K562 (cell line): ENCODE results near the gene PSMB11. TPM values are rescaled to one million over a fixed set of nuclear protein-coding genes. Genes with fewer than 3 reads are reported as not detected.

ENCODE experiments used
- ATAC-seq: fragments of 200-7000 bp; cut with Tn5 transposase; 3 replicates; pipeline ENCODE4 v1.9.1; 2020; ENCODE audit warnings: moderate library complexity
- BruUV-seq: library from RNA; stranded (reverse); fragments of 400-500 nt; replicated peaks from 2 replicates; lab custom pipeline; 2021; lab: Mats Ljungman, UMichigan
- CTCF ChIA-PET: fragments of 300-600 bp; formaldehyde crosslinking; extraction: SDS; loops from one replicate; lab custom pipeline; 2021; ENCODE audit warnings: low intra/inter-chr PET ratio; lab: Yijun Ruan, JAX
- POLR2A ChIA-PET: fragments of 300-600, 350-650 bp; sonication (Branson Sonifier 250); formaldehyde crosslinking; extraction: SDS; loops from one replicate; lab custom pipeline; 2021; ENCODE audit warnings: antibody characterized with exemption, inconsistent platforms; lab: Yijun Ruan, JAX
- DNase-seq, 4 experiments: peaks; one replicate each; pipeline versions ENCODE4 v3.0.0 to v3.0.0-alpha.2; 2011 to 2018; ENCODE audit warnings: low spot score in 3 of 4, mixed read lengths in 3 of 4; ENCODE audit errors: extremely low read depth in 1 of 4
- FAIRE-seq: peaks from 2 replicates; lab custom pipeline; 2011; peaks lifted over from hg19 to GRCh38; lab: Jason Lieb, UNC
- H2AFZ ChIP-seq: 2 replicates; pipeline ENCODE4 v1.6.0; 2011; ENCODE audit warnings: low read depth, low read length, control low read depth, inconsistent platforms
- H3K27ac ChIP-seq: fragments of 200-600 bp; 3 replicates; pipeline ENCODE4 v1.8.0; 2011; ENCODE audit warnings: low read depth, mild to moderate bottlenecking, control low read depth, inconsistent platforms, low read length, moderate library complexity, mixed read lengths; ENCODE audit errors: extremely low read depth
- H3K27me3 ChIP-seq, 2 experiments: fragments of 300-600 bp in 1 of 2; 2 replicates in 1 of 2; 3 replicates in 1 of 2; pipeline versions ENCODE4 v1.6.0 to v1.8.0; 2011; ENCODE audit warnings: inconsistent platforms in 2 of 2, low read length in 2 of 2, mild to moderate bottlenecking in 1 of 2, mixed read lengths in 1 of 2, moderate library complexity in 1 of 2; ENCODE audit not compliant: control insufficient read depth in 2 of 2, insufficient read depth in 2 of 2
- H3K36me3 ChIP-seq: fragments of 300-600 bp; 3 replicates; pipeline ENCODE4 v1.8.0; 2011; ENCODE audit warnings: mild to moderate bottlenecking, low read length, inconsistent platforms; ENCODE audit not compliant: control insufficient read depth, insufficient read depth
- H3K4me1 ChIP-seq, 2 experiments: fragments of 200-600 bp in 1 of 2; replicated peaks in 1 of 2; 2 replicates in 1 of 2; 3 replicates in 1 of 2; pipeline versions ENCODE4 v1.5.1 to v1.8.0; 2011; ENCODE audit warnings: inconsistent platforms in 2 of 2, low read length in 2 of 2, mild to moderate bottlenecking in 1 of 2, mixed read lengths in 1 of 2, moderate library complexity in 1 of 2; ENCODE audit not compliant: control insufficient read depth in 2 of 2, insufficient read depth in 2 of 2
- H3K4me2 ChIP-seq: 2 replicates; pipeline ENCODE4 v1.6.1; 2011; ENCODE audit warnings: low read length, control low read depth, inconsistent platforms, mixed read lengths; ENCODE audit not compliant: insufficient read depth
- H3K4me3 ChIP-seq: fragments of 200-600 bp; sonication (generic), shearing (Covaris generic); 2 replicates; pipeline ENCODE4 v1.5.1; 2016; ENCODE audit warnings: control low read depth, inconsistent platforms
- H3K79me2 ChIP-seq: fragments of 200-600 bp; 3 replicates; pipeline ENCODE4 v1.8.0; 2011; ENCODE audit warnings: low read length, inconsistent platforms; ENCODE audit not compliant: control insufficient read depth, insufficient read depth
- H3K9ac ChIP-seq, 2 experiments: 2 replicates each; pipeline versions ENCODE4 v1.6.0 to v1.6.1; 2011; ENCODE audit warnings: low read depth in 2 of 2, low read length in 2 of 2, control low read depth in 1 of 2, inconsistent platforms in 1 of 2, mild to moderate bottlenecking in 1 of 2, mixed read lengths in 1 of 2; ENCODE audit not compliant: insufficient read depth in 1 of 2
- H3K9me1 ChIP-seq: one replicate; pipeline ENCODE4 v1.6.0; 2011; ENCODE audit warnings: inconsistent platforms, mild to moderate bottlenecking, low read length, moderate library complexity; ENCODE audit not compliant: control insufficient read depth, insufficient read depth
- H3K9me3 ChIP-seq: replicated peaks from 2 replicates; pipeline ENCODE4 v1.5.1; 2011; ENCODE audit warnings: low read depth, low read length, inconsistent platforms; ENCODE audit not compliant: control insufficient read depth, insufficient read depth
- H4K20me1 ChIP-seq: replicated peaks from 2 replicates; pipeline ENCODE4 v1.6.1; 2011; ENCODE audit warnings: low read length, inconsistent platforms, mixed read lengths; ENCODE audit not compliant: control insufficient read depth, insufficient read depth
- AFF1 ChIP-seq, 2 experiments: fragments of 450-650 bp; IDR thresholded peaks; 2 replicates each; pipeline ENCODE4 v1.6.1; 2018; ENCODE audit warnings: mild to moderate bottlenecking in 2 of 2, low read depth in 1 of 2; ENCODE audit not compliant: partially characterized antibody in 2 of 2
- ARNT ChIP-seq, 2 experiments: fragments of 450-650 bp; IDR thresholded peaks; 2 replicates each; pipeline ENCODE4 v1.6.1; 2016; ENCODE audit warnings: mild to moderate bottlenecking in 1 of 2
- DPF2 ChIP-seq: fragments of 450-650 bp; IDR thresholded peaks from 2 replicates; pipeline ENCODE4 v1.6.1; 2016
- EWSR1 ChIP-seq: fragments of 450-650 bp; IDR thresholded peaks from 2 replicates; pipeline ENCODE4 v1.6.1; 2018; ENCODE audit warnings: borderline replicate concordance, mild to moderate bottlenecking, low read depth, moderate library complexity; ENCODE audit not compliant: partially characterized antibody
- JUND ChIP-seq, 2 experiments: IDR thresholded peaks; 2 replicates in 1 of 2; 3 replicates in 1 of 2; pipeline ENCODE4 v1.6.1; 2011; ENCODE audit warnings: borderline replicate concordance in 2 of 2, low read depth in 2 of 2, low read length in 2 of 2, improper control_type of control experiment in 1 of 2, missing biosample characterization in 1 of 2, missing genetic modification characterization in 1 of 2, missing genetic modification reagents in 1 of 2
- LARP7 ChIP-seq: fragments of 450-650 bp; IDR thresholded peaks from 2 replicates; pipeline ENCODE4 v1.6.1; 2016
- MXI1 ChIP-seq: IDR thresholded peaks from 2 replicates; pipeline ENCODE4 v1.6.1; 2011; ENCODE audit warnings: low read depth, mild to moderate bottlenecking, improper control_type of control experiment, low read length
- NCOR1 ChIP-seq: fragments of 450-650 bp; IDR thresholded peaks from 2 replicates; pipeline ENCODE4 v1.6.1; 2016; ENCODE audit warnings: mild to moderate bottlenecking, moderate library complexity
- SIN3B ChIP-seq: fragments of 450-650 bp; IDR thresholded peaks from 2 replicates; pipeline ENCODE4 v1.6.1; 2017; ENCODE audit warnings: low read depth, mild to moderate bottlenecking, moderate library complexity
- TCF3 ChIP-seq: sonication (generic); formaldehyde crosslinking; IDR thresholded peaks from 2 replicates; pipeline ENCODE4 v1.4.0; 2020; ENCODE audit warnings: mild to moderate bottlenecking, missing genetic modification reagents
- ZNF133 ChIP-seq: fragments of 250-450 bp; sonication (Bioruptor Pico); IDR thresholded peaks from 2 replicates; pipeline ENCODE4 v1.4.0; 2020; ENCODE audit warnings: mild to moderate bottlenecking
- ZNF134 ChIP-seq: fragments of 250-450 bp; sonication (Bioruptor Pico); conservative IDR thresholded peaks from 2 replicates; pipeline ENCODE4 v1.4.0; 2020
- ZNF143 ChIP-seq: sonication (generic); formaldehyde crosslinking; IDR thresholded peaks from 2 replicates; pipeline ENCODE4 v1.9.0; 2022; ENCODE audit warnings: mild to moderate bottlenecking, missing genetic modification reagents
- ZNF263 ChIP-seq: sonication (generic); formaldehyde crosslinking; IDR thresholded peaks from 2 replicates; pipeline ENCODE4 v1.8.0; 2022; ENCODE audit warnings: mild to moderate bottlenecking, missing genetic modification reagents, borderline replicate concordance
- ZNF445 ChIP-seq: fragments of 250-450 bp; sonication (Bioruptor Pico); IDR thresholded peaks from 2 replicates; pipeline ENCODE4 v1.4.0; 2020; ENCODE audit warnings: low read depth, mild to moderate bottlenecking, moderate library complexity
- ZZZ3 ChIP-seq: fragments of 450-650 bp; IDR thresholded peaks from 2 replicates; pipeline ENCODE4 v1.6.1; 2016; ENCODE audit warnings: antibody characterized with exemption, mild to moderate bottlenecking, moderate library complexity
- WGBS: fragments of 100-300 bp; shearing (Covaris generic); methylation state at CpG from one replicate; pipeline ENCODE4 v1.1.6; 2016; ENCODE audit warnings: low coverage, mixed read lengths; ENCODE audit not compliant: insufficient coverage; ENCODE audit errors: missing lambda C conversion rate; 5-methylcytosine and 5-hydroxymethylcytosine counted together
- in situ Hi-C: fragments of 300-500 bp; cut with MboI; formaldehyde crosslinking; loops from 4 replicates; pipeline ENCODE4 v1.15.0; 2018; ENCODE audit warnings: inconsistent platforms, mixed read lengths
- intact Hi-C: fragments of 100-400 bp; cut with micrococcal nuclease; formaldehyde crosslinking; loops from 2 replicates; pipeline ENCODE4 v1.14.2; 2022
- polyA plus RNA-seq, 8 experiments: library from polyadenylated mRNA; depleted of rRNA in 4 of 8; stranded (reverse) in 5 of 8; unstranded in 3 of 8; fragments of >200 nt; fragmentation: Nextera tagmentation in 2 of 8; fragmentation: Illumina TruSeq in 1 of 8; extraction: Ambion mirVana in 2 of 8; extraction: Trizol in 1 of 8; gene quantifications; 2 replicates each; pipeline versions ENCODE4 v1.2.1 to v1.2.3, GENCODE V29; 2011 to 2014; ENCODE audit warnings: inconsistent platforms in 1 of 8, missing spikeins in 1 of 8
- total RNA-seq, 7 experiments: library from RNA; depleted of rRNA in 6 of 7; stranded (reverse); fragments of >200 nt in 6 of 7; fragmentation: Illumina TruSeq in 2 of 7; extraction: Trizol in 2 of 7; gene quantifications; 2 replicates each; pipeline versions ENCODE4 v1.2.1 to v1.2.3, GENCODE V29; 2011 to 2021; ENCODE audit warnings: low replicate concordance in 1 of 7
- TF ChIP-seq, protein P1 (sequence below): fragments of 450-650 bp; formaldehyde crosslinking; IDR thresholded peaks from 2 replicates; pipeline ENCODE4 v1.4.0; 2020; ENCODE audit warnings: mild to moderate bottlenecking, moderate library complexity

The PSMB11 gene
- total and polyA plus RNA-seq, 9 of the 15 experiments (the other 6 are each of a cell fraction or from before 2014, with no cell fraction given) = not detected

GRCh38 chr14:23070262-23071129 lies 28.5 kb downstream of the PSMB11 start:
- ATAC-seq (peak; percentile 12), DNase-seq (peak; percentile 36 to 51 (median 47)), FAIRE-seq (peak; percentile 63)
- Histone ChIP-seq H3K9me3 (no peaks in the 10 kb centered on the region), H3K4me3 (peak overlapping the region; percentile 68), H3K27me3 (no peaks in the 10 kb centered on the region), H3K4me1 (peaks cover 20 to 26% of the 10 kb centered on the region in 2 experiments), H3K36me3 (peaks cover 76% of the 10 kb centered on the region), H3K27ac (peak overlapping the region; percentile 89), H3K9me1 (peaks cover 5% of the 10 kb centered on the region), H3K79me2 (peaks cover 64% of the 10 kb centered on the region), H3K9ac (peak overlapping the region; percentile 90 to 91), H4K20me1 (peaks cover 14% of the 10 kb centered on the region; the same call in 1 of the 2 replicates), H2AFZ (no peak overlapping the region), H3K4me2 (peak overlapping the region; percentile 90)
- no TSS peak for BruUV-seq
- 0% methylated on average over 8 of the region's 10 CpGs for WGBS
- CTCF ChIA-PET = interaction anchor here (0.6 to 7.2 kb wide), 2 partner anchors 40 to 57 kb away, joined by 3 to 109 read pairs; no protein-coding TSS in a partner anchor
- intact Hi-C loops = no loop called here
- in situ Hi-C loops = no loop called here
- POLR2A ChIA-PET = interaction anchor here (0.6 to 4.6 kb wide), 13 partner anchors 8 to 599 kb away, joined by 3 to 25 read pairs (median 4); partner anchors contain the start of genes ACIN1, C14orf119, CDH24 and CIROP
- TF ChIP-seq ARNT (IDR thresholded peaks at IDR 0.05) (no peak), ZZZ3 (no peak), NCOR1 (no peak), DPF2 (peak; percentile 21; the same call in 1 of the 2 replicates), JUND (IDR thresholded peaks at IDR 0.05; ENCODE audit: borderline replicate concordance, low read depth, low read length) (no peak), JUND (tag; IDR thresholded peaks at IDR 0.05; ENCODE audit: borderline replicate concordance, low read depth, low read length) (no peak), MXI1 (no peak), AFF1 (IDR thresholded peaks at IDR 0.05; ENCODE audit: low read depth in 1 of 2, partially characterized antibody in 2 of 2) (no peak), ZNF133 (CRISPR knock-in tag) (no peak), ZNF445 (no peak), ZNF134 (CRISPR knock-in tag) (no peak), EWSR1 (peak; percentile 51), LARP7 (0 out of 2 replicates have a peak, but pooled peaks have one; percentile 33), SIN3B (no peak), TCF3 (CRISPR knock-in tag) (no peak), ZNF143 (CRISPR knock-in tag) (no peak), ZNF263 (CRISPR knock-in tag) (no peak)
- TF ChIP-seq, protein P1, sequence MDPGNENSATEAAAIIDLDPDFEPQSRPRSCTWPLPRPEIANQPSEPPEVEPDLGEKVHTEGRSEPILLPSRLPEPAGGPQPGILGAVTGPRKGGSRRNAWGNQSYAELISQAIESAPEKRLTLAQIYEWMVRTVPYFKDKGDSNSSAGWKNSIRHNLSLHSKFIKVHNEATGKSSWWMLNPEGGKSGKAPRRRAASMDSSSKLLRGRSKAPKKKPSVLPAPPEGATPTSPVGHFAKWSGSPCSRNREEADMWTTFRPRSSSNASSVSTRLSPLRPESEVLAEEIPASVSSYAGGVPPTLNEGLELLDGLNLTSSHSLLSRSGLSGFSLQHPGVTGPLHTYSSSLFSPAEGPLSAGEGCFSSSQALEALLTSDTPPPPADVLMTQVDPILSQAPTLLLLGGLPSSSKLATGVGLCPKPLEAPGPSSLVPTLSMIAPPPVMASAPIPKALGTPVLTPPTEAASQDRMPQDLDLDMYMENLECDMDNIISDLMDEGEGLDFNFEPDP (CRISPR knock-in tag) = no peak
